ENCODE results near the gene MDH1.

- no peak for TF ChIP-seq CTCF (IDR thresholded peaks at IDR 0.05)
- no peak for TF ChIP-seq ZFX (IDR thresholded peaks at IDR 0.05; ENCODE audit: borderline replicate concordance)
Measured at GRCh38 chr2:63617366-63617765, 28.6 kb downstream of the MDH1 start.

All from 22Rv1 (cell line).